PC-9 (cell line): ENCODE results near the gene TDG.

ENCODE experiments used
- EZH2 ChIP-seq: fragments of 200-600 bp; sonication (generic); IDR thresholded peaks from 2 replicates; pipeline ENCODE4 v1.8.0; 2017; ENCODE audit warnings: antibody characterized with exemption, low read depth
- TF ChIP-seq, protein P1 (sequence below): fragments of 200-600 bp; sonication (generic); conservative IDR thresholded peaks from 2 replicates; pipeline ENCODE4 v1.6.1; 2017; ENCODE audit warnings: mixed run types, antibody characterized with exemption, mild to moderate bottlenecking, moderate library complexity

GRCh38 chr12:103948746-103949406 is 16.8 kb upstream of the TDG start:
- TF ChIP-seq, protein P1, sequence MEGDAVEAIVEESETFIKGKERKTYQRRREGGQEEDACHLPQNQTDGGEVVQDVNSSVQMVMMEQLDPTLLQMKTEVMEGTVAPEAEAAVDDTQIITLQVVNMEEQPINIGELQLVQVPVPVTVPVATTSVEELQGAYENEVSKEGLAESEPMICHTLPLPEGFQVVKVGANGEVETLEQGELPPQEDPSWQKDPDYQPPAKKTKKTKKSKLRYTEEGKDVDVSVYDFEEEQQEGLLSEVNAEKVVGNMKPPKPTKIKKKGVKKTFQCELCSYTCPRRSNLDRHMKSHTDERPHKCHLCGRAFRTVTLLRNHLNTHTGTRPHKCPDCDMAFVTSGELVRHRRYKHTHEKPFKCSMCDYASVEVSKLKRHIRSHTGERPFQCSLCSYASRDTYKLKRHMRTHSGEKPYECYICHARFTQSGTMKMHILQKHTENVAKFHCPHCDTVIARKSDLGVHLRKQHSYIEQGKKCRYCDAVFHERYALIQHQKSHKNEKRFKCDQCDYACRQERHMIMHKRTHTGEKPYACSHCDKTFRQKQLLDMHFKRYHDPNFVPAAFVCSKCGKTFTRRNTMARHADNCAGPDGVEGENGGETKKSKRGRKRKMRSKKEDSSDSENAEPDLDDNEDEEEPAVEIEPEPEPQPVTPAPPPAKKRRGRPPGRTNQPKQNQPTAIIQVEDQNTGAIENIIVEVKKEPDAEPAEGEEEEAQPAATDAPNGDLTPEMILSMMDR = no peak
- TF ChIP-seq EZH2 = no peak
